ENCODE data around the gene SPDEF. TPM values are rescaled to one million over a fixed set of nuclear protein-coding genes. Genes with fewer than 3 reads are reported as not detected.

SPDEF gene
- total RNA-seq, 4 donors from 2014 or later = 9.0 to 57.3 (median 31.5) TPM

DNA sequence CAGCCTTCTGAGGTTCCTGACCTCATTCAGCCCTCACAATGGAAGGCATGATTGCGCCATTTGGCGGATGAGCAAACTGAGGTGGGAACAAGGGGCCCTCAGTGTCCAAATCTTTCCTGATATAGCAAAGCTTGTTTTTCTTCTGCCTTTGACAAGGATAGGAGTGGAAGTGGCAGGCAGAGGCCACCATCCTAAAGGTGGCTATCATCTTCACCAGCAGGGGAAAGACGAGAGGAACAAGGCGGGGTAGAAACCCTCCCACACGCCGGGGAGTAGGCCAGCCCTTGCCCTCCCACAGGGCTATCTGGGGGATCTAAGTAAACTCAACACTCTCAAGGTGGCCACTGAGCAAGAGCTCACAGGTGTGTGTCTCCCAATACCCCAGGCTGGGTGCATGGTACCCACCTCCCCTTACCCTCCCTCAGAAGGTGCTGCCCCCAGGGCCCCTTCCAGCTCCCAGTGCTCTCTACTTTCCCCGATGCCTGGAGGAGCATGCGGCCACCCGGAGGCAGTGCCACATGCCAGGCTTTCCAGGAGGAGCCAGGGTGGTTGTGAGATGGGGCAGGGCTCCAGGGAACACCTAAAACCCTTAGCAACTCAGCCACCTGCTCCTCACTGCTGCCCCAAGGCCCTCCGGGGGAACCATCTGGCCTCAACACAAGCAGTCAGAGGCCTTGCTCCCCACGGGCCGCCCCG is 11.2 kb downstream of the SPDEF start:
- DNase-seq = no peak
- intact Hi-C loops (cut with DNase I; ENCODE audit: low total_unique reads) = no loop called here
- Histone ChIP-seq H3K36me3 (no peaks in the 10 kb centered on the region), H3K27ac (peak overlapping the region in 2 of 4 donors; percentile 73 to 77), H3K4me1 (peaks cover 21 to 37% (median 30%) of the 10 kb centered on the region in 4 donors), H3K4me3 (no peak overlapping the region), H3K27me3 (no peaks in the 10 kb centered on the region), H3K9me3 (no peaks in the 10 kb centered on the region)
- WGBS, 2 donors (ENCODE audit: low coverage in 1 of 2) = 72% methylated on average over 10 of the region's 13 CpGs; no CpG with 5 or more reads in 1 of the 2 donors
- in situ Hi-C loops (cut with MboI; ENCODE audit: low pct_ligation_motif_present in 1 of 4, low pct_unique_long_range_greater_than_20kb in 1 of 4, low sequenced_read_pairs in 3 of 4) = no loop called here
- TF ChIP-seq POLR2AphosphoS5 (IDR thresholded peaks at IDR 0.05) (no peak), POLR2A (IDR thresholded peaks at IDR 0.05) (no peak), EP300 (IDR thresholded peaks at IDR 0.05; ENCODE audit: low read depth) (no peak)
- TF ChIP-seq, protein P1, sequence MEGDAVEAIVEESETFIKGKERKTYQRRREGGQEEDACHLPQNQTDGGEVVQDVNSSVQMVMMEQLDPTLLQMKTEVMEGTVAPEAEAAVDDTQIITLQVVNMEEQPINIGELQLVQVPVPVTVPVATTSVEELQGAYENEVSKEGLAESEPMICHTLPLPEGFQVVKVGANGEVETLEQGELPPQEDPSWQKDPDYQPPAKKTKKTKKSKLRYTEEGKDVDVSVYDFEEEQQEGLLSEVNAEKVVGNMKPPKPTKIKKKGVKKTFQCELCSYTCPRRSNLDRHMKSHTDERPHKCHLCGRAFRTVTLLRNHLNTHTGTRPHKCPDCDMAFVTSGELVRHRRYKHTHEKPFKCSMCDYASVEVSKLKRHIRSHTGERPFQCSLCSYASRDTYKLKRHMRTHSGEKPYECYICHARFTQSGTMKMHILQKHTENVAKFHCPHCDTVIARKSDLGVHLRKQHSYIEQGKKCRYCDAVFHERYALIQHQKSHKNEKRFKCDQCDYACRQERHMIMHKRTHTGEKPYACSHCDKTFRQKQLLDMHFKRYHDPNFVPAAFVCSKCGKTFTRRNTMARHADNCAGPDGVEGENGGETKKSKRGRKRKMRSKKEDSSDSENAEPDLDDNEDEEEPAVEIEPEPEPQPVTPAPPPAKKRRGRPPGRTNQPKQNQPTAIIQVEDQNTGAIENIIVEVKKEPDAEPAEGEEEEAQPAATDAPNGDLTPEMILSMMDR (IDR thresholded peaks at IDR 0.05) = no peak

DNA sequence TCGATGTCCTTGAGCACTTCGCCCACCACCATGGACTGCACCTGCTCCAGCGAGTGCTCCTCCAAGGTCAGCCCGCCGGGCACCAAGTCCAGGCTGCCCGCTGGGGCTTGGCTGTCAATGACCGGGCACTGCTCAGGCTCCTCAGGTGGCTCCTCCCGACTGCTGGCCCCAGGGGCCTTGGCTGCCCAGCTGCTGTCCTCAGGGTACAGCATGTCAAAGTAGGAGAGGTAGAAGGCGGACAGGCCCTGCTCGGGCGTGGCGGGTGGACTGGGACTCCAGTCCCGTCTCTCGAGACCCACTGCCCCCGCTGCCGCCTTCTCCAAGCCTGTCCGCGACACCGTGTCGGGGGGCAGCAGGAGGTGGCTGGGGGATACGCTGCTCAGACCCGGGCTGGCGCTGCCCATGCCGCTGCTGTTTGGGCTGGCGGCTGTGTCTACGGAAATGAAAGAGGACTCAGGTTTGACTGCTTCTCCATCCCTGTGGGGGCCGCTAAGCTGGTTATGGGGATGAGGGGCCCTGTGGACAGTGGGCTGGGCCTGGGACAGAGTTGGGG is 12.0 kb downstream of the SPDEF start:
- in situ Hi-C loops (cut with MboI; ENCODE audit: low pct_ligation_motif_present in 1 of 4, low pct_unique_long_range_greater_than_20kb in 1 of 4, low sequenced_read_pairs in 3 of 4) = no loop called here
- peaks cover 21 to 37% (median 30%) of the 10 kb centered on the region in 4 donors for H3K4me1 ChIP-seq
- H3K36me3 ChIP-seq = no peaks in the 10 kb centered on the region
- TF ChIP-seq POLR2A (IDR thresholded peaks at IDR 0.05) (no peak), POLR2AphosphoS5 (IDR thresholded peaks at IDR 0.05) (no peak), EP300 (IDR thresholded peaks at IDR 0.05; ENCODE audit: low read depth) (no peak)
- TF ChIP-seq, protein P1 (IDR thresholded peaks at IDR 0.05) = no peak
- H3K4me3 ChIP-seq = no peak overlapping the region
- intact Hi-C loops (cut with DNase I; ENCODE audit: low total_unique reads) = no loop called here
- WGBS, 2 donors (ENCODE audit: low coverage in 1 of 2) = 95% methylated on average over 27 of the region's 27 CpGs; no CpG with 5 or more reads in 1 of the 2 donors
- no peaks in the 10 kb centered on the region for H3K9me3 ChIP-seq
- H3K27me3 ChIP-seq = no peaks in the 10 kb centered on the region
- DNase-seq = no peak
- H3K27ac ChIP-seq = no peak overlapping the region

DNA sequence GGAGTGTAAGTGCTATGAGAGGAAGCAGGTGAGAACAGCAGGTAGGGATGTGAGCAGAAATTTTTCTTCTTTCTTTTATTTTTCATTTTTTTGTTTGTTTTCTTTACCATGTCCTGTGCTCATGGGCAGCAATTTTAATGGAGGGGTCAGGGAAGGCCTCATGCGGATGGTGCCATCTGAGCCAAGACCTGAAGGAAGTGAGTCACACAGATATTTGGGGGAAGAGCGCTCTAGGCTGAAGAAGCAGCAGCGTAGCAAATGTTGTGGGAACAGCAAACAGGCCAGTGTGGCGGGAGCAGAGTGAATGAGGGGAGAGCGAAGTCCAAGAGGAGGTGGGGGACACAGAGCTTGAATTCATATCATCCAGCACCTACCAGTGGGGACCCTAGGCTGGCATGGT is 12.7 kb downstream of the SPDEF start:
- H3K4me1 ChIP-seq = peaks cover 21 to 37% (median 30%) of the 10 kb centered on the region in 4 donors
- no peak for DNase-seq
- 74 to 79% methylated on average over 4 to 5 of the region's 5 CpGs for WGBS, 2 donors (ENCODE audit: low coverage in 1 of 2)
- intact Hi-C loops (cut with DNase I; ENCODE audit: low total_unique reads) (no loop called here), in situ Hi-C loops (cut with MboI; ENCODE audit: low pct_ligation_motif_present in 1 of 4, low pct_unique_long_range_greater_than_20kb in 1 of 4, low sequenced_read_pairs in 3 of 4) (no loop called here)
- no peaks in the 10 kb centered on the region for H3K36me3 ChIP-seq
- H3K27ac ChIP-seq = no peak overlapping the region
- no peaks in the 10 kb centered on the region for H3K9me3 ChIP-seq
- no peaks in the 10 kb centered on the region for H3K27me3 ChIP-seq
- no peak overlapping the region for H3K4me3 ChIP-seq
- TF ChIP-seq, protein P1 (IDR thresholded peaks at IDR 0.05) = no peak
- no peak for TF ChIP-seq EP300 (IDR thresholded peaks at IDR 0.05; ENCODE audit: low read depth)
- TF ChIP-seq POLR2A (IDR thresholded peaks at IDR 0.05) = no peak
- TF ChIP-seq POLR2AphosphoS5 (IDR thresholded peaks at IDR 0.05) = no peak

DNA sequence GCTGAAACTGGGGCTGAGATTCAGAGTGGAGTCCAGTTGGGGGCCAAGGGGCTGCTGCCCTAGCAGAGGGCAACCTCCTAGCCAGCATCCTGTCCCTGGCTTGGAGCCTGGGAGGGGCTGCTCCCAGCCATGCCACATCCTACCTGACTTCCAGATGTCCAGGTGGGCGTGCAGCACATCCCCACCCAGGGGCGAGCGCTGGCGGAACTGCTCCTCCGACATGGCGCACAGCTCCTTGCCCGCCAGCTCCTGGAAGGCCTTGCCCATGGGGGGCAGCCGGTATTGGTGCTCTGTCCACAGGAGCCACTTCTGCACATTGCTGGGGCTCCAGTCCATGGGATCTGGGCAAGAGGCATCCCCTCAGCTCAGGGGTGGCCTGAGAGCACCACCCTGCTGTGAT is 15.3 kb downstream of the SPDEF start:
- in situ Hi-C loops (cut with MboI; ENCODE audit: low pct_ligation_motif_present in 1 of 4, low pct_unique_long_range_greater_than_20kb in 1 of 4, low sequenced_read_pairs in 3 of 4) = no loop called here
- H3K27ac ChIP-seq = no peak overlapping the region
- no peak for DNase-seq
- H3K9me3 ChIP-seq = no peaks in the 10 kb centered on the region
- no peak overlapping the region for H3K4me3 ChIP-seq
- no peaks in the 10 kb centered on the region for H3K27me3 ChIP-seq
- TF ChIP-seq EP300 (IDR thresholded peaks at IDR 0.05; ENCODE audit: low read depth) = no peak
- no peak for TF ChIP-seq POLR2A (IDR thresholded peaks at IDR 0.05)
- H3K36me3 ChIP-seq = no peaks in the 10 kb centered on the region
- H3K4me1 ChIP-seq = peaks cover 6 to 27% (median 20%) of the 10 kb centered on the region in 4 donors
- WGBS, 2 donors (ENCODE audit: low coverage in 1 of 2) = 80% methylated on average over 1 of the region's 8 CpGs; no CpG with 5 or more reads in 1 of the 2 donors
- intact Hi-C loops (cut with DNase I; ENCODE audit: low total_unique reads) = no loop called here
